WTC11 (cell line): ENCODE results near the gene SLC4A9. TPM values are rescaled to one million over a fixed set of nuclear protein-coding genes. Genes with fewer than 3 reads are reported as not detected.

Source experiments
- ATAC-seq: fragments of 200-7000 bp; cut with Tn5 transposase; 2 replicates; pipeline ENCODE4 v1.10.0; 2021; ENCODE audit warnings: mild to moderate bottlenecking, moderate library complexity
- CTCF ChIA-PET: fragments of 300-600 bp; sonication (Branson Sonifier 250); formaldehyde crosslinking; loops from one replicate; lab custom pipeline; 2021; ENCODE audit warnings: antibody characterized with exemption; lab: Charles Lee
- POLR2A ChIA-PET: fragments of 350-600 bp; sonication (Branson Sonifier 250); formaldehyde crosslinking; loops from one replicate; lab custom pipeline; 2021; ENCODE audit warnings: antibody characterized with exemption; lab: Charles Lee
- DNase-seq: peaks from one replicate; pipeline ENCODE4 v3.0.0; 2021; ENCODE audit warnings: low spot score
- H3K27ac Mint-ChIP-seq: 2 replicates; pipeline ENCODE4 v1.8.0; 2021; ENCODE audit warnings: mixed read lengths
- H3K27me3 Mint-ChIP-seq: 2 replicates; pipeline ENCODE4 v1.8.0; 2021; ENCODE audit warnings: low read depth, mild to moderate bottlenecking, moderate library complexity, mixed read lengths
- H3K36me3 Mint-ChIP-seq: 2 replicates; pipeline ENCODE4 v1.8.0; 2021; ENCODE audit warnings: mixed read lengths
- H3K4me1 Mint-ChIP-seq: 2 replicates; pipeline ENCODE4 v1.8.0; 2022; ENCODE audit warnings: mixed read lengths
- H3K4me3 Mint-ChIP-seq: 2 replicates; pipeline ENCODE4 v1.8.0; 2021; ENCODE audit warnings: mild to moderate bottlenecking, moderate library complexity, mixed read lengths
- H3K9me3 Mint-ChIP-seq: 2 replicates; pipeline ENCODE4 v1.8.0; 2021; ENCODE audit warnings: mixed read lengths
- CREB1 ChIP-seq: sonication (generic); formaldehyde crosslinking; IDR thresholded peaks from 2 replicates; pipeline ENCODE4 v1.8.0; 2023; ENCODE audit warnings: mild to moderate bottlenecking, missing genetic modification reagents
- ESRRA ChIP-seq: sonication (generic); formaldehyde crosslinking; IDR thresholded peaks from 2 replicates; pipeline ENCODE4 v1.8.1; 2022; ENCODE audit warnings: mild to moderate bottlenecking, missing genetic modification reagents, borderline replicate concordance
- FOXP1 ChIP-seq: sonication (generic); formaldehyde crosslinking; IDR thresholded peaks from 2 replicates; pipeline ENCODE4 v1.8.0; 2022; ENCODE audit warnings: missing genetic modification reagents, mild to moderate bottlenecking, moderate library complexity, borderline replicate concordance
- HMGA2 ChIP-seq: fragments of 250-450 bp; sonication (Bioruptor Pico); IDR thresholded peaks from 2 replicates; pipeline ENCODE4 v1.4.0; 2021; ENCODE audit warnings: mild to moderate bottlenecking, moderate library complexity
- NFATC4 ChIP-seq: fragments of 250-450 bp; sonication (Bioruptor Pico); IDR thresholded peaks from 2 replicates; pipeline ENCODE4 v1.9.0; 2021; ENCODE audit warnings: mild to moderate bottlenecking
- NR1H2 ChIP-seq: sonication (generic); formaldehyde crosslinking; IDR thresholded peaks from 2 replicates; pipeline ENCODE4 v1.9.0; 2021; ENCODE audit warnings: mild to moderate bottlenecking, moderate library complexity, missing genetic modification reagents
- NR2C2 ChIP-seq: sonication (generic); formaldehyde crosslinking; IDR thresholded peaks from 2 replicates; pipeline ENCODE4 v1.8.0; 2022; ENCODE audit warnings: mild to moderate bottlenecking, missing genetic modification reagents
- NR3C1 ChIP-seq: sonication (generic); formaldehyde crosslinking; conservative IDR thresholded peaks from 2 replicates; pipeline ENCODE4 v1.8.1; 2023; ENCODE audit warnings: low read depth, mild to moderate bottlenecking, missing genetic modification reagents
- PRRX2 ChIP-seq: fragments of 250-450 bp; sonication (Bioruptor Pico); IDR thresholded peaks from 2 replicates; pipeline ENCODE4 v1.8.0; 2021; ENCODE audit warnings: mild to moderate bottlenecking
- SOX15 ChIP-seq: fragments of 250-450 bp; sonication (Bioruptor Pico); IDR thresholded peaks from 2 replicates; pipeline ENCODE4 v1.9.0; 2021; ENCODE audit warnings: mild to moderate bottlenecking
- TCF7 ChIP-seq: sonication (generic); formaldehyde crosslinking; IDR thresholded peaks from 2 replicates; pipeline ENCODE4 v1.8.0; 2022; ENCODE audit warnings: mild to moderate bottlenecking, low read depth, missing genetic modification reagents, moderate library complexity
- TP53 ChIP-seq: sonication (generic); formaldehyde crosslinking; IDR thresholded peaks from 2 replicates; pipeline ENCODE4 v1.8.1; 2023; ENCODE audit warnings: mild to moderate bottlenecking, missing genetic modification reagents
- ZNF232 ChIP-seq: sonication (generic); formaldehyde crosslinking; IDR thresholded peaks from 2 replicates; pipeline ENCODE4 v1.8.0; 2022; ENCODE audit warnings: mild to moderate bottlenecking, missing genetic modification reagents
- ZNF263 ChIP-seq: sonication (generic); formaldehyde crosslinking; IDR thresholded peaks from 2 replicates; pipeline ENCODE4 v1.8.1; 2022; ENCODE audit warnings: low read depth, mild to moderate bottlenecking, moderate library complexity, missing genetic modification reagents
- ZNF317 ChIP-seq: sonication (generic); formaldehyde crosslinking; IDR thresholded peaks from 2 replicates; pipeline ENCODE4 v1.8.1; 2023; ENCODE audit warnings: low read depth, mild to moderate bottlenecking, moderate library complexity, missing genetic modification reagents, borderline replicate concordance
- total RNA-seq: library from RNA; stranded (reverse); gene quantifications from 3 replicates; pipeline ENCODE4 v1.2.3, GENCODE V29; 2021
- TF ChIP-seq, protein P1 (sequence below): fragments of 250-450 bp; sonication (Bioruptor Pico); IDR thresholded peaks from 2 replicates; pipeline ENCODE4 v1.9.0; 2021; ENCODE audit warnings: mild to moderate bottlenecking, borderline replicate concordance
- TF ChIP-seq, protein P2 (sequence below): fragments of 250-450 bp; sonication (Bioruptor Pico); IDR thresholded peaks from 2 replicates; pipeline ENCODE4 v1.9.0; 2021; ENCODE audit warnings: mild to moderate bottlenecking
- TF ChIP-seq, protein P3 (sequence below): sonication (generic); formaldehyde crosslinking; IDR thresholded peaks from 2 replicates; pipeline ENCODE4 v1.8.0; 2022; ENCODE audit warnings: mild to moderate bottlenecking, missing genetic modification reagents
- TF ChIP-seq, protein P4 (sequence below): sonication (generic); formaldehyde crosslinking; conservative IDR thresholded peaks from 2 replicates; pipeline ENCODE4 v1.8.1; 2023; ENCODE audit warnings: mild to moderate bottlenecking, low read depth, missing genetic modification reagents, moderate library complexity
- TF ChIP-seq, protein P5 (sequence below): fragments of 250-450 bp; sonication (Bioruptor Pico); conservative IDR thresholded peaks from 2 replicates; pipeline ENCODE4 v1.9.0; 2021; ENCODE audit warnings: mild to moderate bottlenecking
- TF ChIP-seq, protein P6 (sequence below): sonication (generic); formaldehyde crosslinking; IDR thresholded peaks from 2 replicates; pipeline ENCODE4 v1.8.1; 2023; ENCODE audit warnings: mild to moderate bottlenecking, missing genetic modification reagents, moderate library complexity

Gene SLC4A9
- total RNA-seq, 1 experiment from 2014 or later: 0.37 TPM

DNA sequence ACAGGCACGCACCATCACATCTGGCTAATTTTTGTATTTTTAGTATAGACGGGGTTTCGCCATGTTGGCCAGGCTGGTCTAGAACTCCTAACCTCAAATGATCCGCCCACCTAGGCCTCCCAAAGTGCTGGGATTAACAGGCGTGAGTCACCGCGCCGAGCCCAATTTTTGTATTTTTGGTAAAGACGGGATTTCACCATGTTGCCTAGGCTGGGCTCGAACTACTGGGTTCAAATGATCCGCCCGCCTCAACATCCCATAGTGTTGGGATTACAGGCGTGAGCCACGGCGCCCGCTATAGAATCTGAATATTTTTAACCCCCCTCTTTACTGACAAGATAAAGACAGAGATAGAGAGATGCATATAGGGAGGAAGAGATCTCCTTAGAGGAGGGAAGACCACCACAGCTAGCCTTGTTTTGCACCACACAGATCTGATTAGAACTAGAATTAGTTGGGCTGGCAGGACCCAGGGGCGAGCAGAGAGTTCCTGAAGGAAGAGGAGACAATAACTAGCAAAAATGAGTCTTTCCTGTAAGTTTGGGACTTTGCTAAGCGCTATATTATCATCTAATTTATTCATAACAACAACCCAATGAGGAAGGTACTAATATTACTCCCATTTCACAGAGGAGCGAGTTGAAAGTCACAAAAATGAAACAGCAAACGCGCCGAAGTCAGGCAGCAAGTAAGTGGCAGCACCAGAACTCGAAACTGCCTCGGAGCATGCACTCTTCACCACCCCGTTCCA lies 40.2 kb downstream of the SLC4A9 start (continued):
- TF ChIP-seq, protein P1, sequence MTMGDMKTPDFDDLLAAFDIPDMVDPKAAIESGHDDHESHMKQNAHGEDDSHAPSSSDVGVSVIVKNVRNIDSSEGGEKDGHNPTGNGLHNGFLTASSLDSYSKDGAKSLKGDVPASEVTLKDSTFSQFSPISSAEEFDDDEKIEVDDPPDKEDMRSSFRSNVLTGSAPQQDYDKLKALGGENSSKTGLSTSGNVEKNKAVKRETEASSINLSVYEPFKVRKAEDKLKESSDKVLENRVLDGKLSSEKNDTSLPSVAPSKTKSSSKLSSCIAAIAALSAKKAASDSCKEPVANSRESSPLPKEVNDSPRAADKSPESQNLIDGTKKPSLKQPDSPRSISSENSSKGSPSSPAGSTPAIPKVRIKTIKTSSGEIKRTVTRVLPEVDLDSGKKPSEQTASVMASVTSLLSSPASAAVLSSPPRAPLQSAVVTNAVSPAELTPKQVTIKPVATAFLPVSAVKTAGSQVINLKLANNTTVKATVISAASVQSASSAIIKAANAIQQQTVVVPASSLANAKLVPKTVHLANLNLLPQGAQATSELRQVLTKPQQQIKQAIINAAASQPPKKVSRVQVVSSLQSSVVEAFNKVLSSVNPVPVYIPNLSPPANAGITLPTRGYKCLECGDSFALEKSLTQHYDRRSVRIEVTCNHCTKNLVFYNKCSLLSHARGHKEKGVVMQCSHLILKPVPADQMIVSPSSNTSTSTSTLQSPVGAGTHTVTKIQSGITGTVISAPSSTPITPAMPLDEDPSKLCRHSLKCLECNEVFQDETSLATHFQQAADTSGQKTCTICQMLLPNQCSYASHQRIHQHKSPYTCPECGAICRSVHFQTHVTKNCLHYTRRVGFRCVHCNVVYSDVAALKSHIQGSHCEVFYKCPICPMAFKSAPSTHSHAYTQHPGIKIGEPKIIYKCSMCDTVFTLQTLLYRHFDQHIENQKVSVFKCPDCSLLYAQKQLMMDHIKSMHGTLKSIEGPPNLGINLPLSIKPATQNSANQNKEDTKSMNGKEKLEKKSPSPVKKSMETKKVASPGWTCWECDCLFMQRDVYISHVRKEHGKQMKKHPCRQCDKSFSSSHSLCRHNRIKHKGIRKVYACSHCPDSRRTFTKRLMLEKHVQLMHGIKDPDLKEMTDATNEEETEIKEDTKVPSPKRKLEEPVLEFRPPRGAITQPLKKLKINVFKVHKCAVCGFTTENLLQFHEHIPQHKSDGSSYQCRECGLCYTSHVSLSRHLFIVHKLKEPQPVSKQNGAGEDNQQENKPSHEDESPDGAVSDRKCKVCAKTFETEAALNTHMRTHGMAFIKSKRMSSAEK (CRISPR knock-in tag): no peak

DNA sequence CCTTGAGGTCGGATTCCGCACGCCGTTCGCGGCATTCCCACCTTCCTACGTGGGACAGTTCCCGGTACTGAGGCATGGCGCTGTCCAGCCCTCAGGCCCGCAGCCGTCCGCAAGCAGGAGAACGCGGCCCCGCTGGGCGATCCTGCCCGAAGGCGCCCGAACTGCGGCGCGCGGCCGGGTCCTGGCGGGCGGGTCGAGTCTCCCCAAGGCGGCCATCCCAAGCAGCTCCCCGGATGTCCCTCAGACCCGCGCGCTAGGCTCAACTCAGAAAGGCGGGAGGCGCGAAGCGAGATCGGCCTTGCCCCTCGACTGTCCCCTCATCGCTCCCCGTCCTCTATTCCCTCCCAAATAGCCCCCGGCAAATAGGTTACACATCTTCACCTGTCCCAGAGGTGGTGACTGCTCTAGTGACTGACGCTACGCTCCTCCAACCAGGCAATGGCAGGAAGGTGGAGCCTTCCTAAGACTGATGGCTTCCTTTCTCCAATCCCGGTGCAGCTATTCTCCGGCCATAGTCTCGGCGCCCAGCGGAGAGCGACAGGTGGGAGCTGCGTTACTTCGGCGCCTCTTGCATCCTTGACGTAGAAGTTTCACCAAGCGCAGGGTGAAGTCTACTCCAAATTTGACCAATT lies 40.9 kb downstream of the SLC4A9 start:
- Mint-ChIP-seq H3K9me3 (no peaks in the 10 kb centered on the region), H3K27me3 (no peaks in the 10 kb centered on the region), H3K27ac (peak overlapping the region; percentile 98), H3K36me3 (peaks cover 3% of the 10 kb centered on the region; the same call in 1 of the 2 replicates), H3K4me3 (no peak overlapping the region), H3K4me1 (peaks cover 39% of the 10 kb centered on the region)
- ChIA-PET CTCF (interaction anchor here (0.8 to 3.5 kb wide), 9 partner anchors 8 to 161 kb away, joined by 3 to 30 read pairs (median 4); partner anchors contain the start of genes EIF4EBP3 and HBEGF), POLR2A (interaction anchor here (0.5 to 2.7 kb wide), 8 partner anchors 18 to 268 kb away, joined by 3 to 20 read pairs (median 4); partner anchors contain the start of genes EIF4EBP3 and HBEGF)
- peak; percentile 85 for ATAC-seq
- peak; percentile 94 for DNase-seq
- TF ChIP-seq NFATC4: no peak
- TF ChIP-seq, protein P2, sequence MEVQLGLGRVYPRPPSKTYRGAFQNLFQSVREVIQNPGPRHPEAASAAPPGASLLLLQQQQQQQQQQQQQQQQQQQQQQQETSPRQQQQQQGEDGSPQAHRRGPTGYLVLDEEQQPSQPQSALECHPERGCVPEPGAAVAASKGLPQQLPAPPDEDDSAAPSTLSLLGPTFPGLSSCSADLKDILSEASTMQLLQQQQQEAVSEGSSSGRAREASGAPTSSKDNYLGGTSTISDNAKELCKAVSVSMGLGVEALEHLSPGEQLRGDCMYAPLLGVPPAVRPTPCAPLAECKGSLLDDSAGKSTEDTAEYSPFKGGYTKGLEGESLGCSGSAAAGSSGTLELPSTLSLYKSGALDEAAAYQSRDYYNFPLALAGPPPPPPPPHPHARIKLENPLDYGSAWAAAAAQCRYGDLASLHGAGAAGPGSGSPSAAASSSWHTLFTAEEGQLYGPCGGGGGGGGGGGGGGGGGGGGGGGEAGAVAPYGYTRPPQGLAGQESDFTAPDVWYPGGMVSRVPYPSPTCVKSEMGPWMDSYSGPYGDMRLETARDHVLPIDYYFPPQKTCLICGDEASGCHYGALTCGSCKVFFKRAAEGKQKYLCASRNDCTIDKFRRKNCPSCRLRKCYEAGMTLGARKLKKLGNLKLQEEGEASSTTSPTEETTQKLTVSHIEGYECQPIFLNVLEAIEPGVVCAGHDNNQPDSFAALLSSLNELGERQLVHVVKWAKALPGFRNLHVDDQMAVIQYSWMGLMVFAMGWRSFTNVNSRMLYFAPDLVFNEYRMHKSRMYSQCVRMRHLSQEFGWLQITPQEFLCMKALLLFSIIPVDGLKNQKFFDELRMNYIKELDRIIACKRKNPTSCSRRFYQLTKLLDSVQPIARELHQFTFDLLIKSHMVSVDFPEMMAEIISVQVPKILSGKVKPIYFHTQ (CRISPR knock-in tag): no peak
- TF ChIP-seq SOX15 (CRISPR knock-in tag): no peak
- TF ChIP-seq TP53: peak; percentile 92; the same call in 1 of the 2 replicates
- TF ChIP-seq HMGA2 (CRISPR knock-in tag): no peak
- TF ChIP-seq FOXP1 (CRISPR knock-in tag): peak; percentile 98
- no peak for TF ChIP-seq PRRX2
- peak; percentile 85; the same call in 1 of the 2 replicates for TF ChIP-seq ESRRA (CRISPR knock-in tag)
- TF ChIP-seq ZNF232 (CRISPR knock-in tag): no peak
- TF ChIP-seq, protein P3, sequence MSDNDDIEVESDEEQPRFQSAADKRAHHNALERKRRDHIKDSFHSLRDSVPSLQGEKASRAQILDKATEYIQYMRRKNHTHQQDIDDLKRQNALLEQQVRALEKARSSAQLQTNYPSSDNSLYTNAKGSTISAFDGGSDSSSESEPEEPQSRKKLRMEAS (CRISPR knock-in tag): peak; percentile 86
- TF ChIP-seq CREB1: peak; percentile 65; the same call in 1 of the 2 replicates
- TF ChIP-seq, protein P4, sequence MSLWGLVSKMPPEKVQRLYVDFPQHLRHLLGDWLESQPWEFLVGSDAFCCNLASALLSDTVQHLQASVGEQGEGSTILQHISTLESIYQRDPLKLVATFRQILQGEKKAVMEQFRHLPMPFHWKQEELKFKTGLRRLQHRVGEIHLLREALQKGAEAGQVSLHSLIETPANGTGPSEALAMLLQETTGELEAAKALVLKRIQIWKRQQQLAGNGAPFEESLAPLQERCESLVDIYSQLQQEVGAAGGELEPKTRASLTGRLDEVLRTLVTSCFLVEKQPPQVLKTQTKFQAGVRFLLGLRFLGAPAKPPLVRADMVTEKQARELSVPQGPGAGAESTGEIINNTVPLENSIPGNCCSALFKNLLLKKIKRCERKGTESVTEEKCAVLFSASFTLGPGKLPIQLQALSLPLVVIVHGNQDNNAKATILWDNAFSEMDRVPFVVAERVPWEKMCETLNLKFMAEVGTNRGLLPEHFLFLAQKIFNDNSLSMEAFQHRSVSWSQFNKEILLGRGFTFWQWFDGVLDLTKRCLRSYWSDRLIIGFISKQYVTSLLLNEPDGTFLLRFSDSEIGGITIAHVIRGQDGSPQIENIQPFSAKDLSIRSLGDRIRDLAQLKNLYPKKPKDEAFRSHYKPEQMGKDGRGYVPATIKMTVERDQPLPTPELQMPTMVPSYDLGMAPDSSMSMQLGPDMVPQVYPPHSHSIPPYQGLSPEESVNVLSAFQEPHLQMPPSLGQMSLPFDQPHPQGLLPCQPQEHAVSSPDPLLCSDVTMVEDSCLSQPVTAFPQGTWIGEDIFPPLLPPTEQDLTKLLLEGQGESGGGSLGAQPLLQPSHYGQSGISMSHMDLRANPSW (CRISPR knock-in tag): no peak
- no peak for TF ChIP-seq NR1H2 (CRISPR knock-in tag)
- no peak for TF ChIP-seq ZNF263 (CRISPR knock-in tag)
- TF ChIP-seq ZNF317 (CRISPR knock-in tag): peak; percentile 76
- peak; percentile 97 for TF ChIP-seq TCF7 (CRISPR knock-in tag)
- TF ChIP-seq NR2C2 (CRISPR knock-in tag): peak; percentile 59
- TF ChIP-seq, protein P5, sequence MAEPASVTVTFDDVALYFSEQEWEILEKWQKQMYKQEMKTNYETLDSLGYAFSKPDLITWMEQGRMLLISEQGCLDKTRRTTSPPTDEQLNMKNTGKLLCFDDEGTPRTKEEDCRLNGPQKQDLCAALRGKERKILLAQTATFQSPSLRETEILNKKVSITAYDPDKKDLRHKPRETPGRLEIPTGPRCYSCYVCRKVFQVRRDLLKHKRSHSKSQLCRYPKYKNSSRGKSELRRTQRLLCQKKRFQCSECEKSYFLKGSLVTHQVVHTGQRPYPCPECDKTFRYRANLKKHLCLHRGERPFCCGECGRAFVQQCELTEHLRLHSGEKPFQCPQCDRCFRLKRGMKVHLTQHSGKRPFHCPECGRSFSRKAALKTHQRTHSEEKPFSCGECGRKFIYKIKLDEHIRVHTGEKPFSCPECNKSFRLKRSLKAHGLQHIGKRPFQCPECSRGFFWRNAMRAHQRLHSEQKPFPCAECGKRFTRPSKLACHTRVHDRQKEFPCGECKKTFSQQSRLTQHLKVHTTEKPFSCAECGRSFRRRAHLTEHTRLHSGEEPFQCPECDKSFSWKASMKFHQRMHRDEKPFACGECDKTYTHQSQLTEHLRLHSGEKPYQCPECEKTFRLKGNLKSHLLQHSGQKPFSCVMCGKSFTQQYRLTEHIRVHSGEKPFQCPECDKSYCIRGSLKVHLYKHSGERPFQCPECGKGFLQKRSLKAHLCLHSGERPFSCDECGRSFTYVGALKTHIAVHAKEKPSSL (CRISPR knock-in tag): no peak
- TF ChIP-seq, protein P6, sequence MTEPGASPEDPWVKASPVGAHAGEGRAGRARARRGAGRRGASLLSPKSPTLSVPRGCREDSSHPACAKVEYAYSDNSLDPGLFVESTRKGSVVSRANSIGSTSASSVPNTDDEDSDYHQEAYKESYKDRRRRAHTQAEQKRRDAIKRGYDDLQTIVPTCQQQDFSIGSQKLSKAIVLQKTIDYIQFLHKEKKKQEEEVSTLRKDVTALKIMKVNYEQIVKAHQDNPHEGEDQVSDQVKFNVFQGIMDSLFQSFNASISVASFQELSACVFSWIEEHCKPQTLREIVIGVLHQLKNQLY (CRISPR knock-in tag): 0 out of 2 replicates have a peak, but pooled peaks have one; percentile 79
- no peak for TF ChIP-seq NR3C1
